Activated CD8-positive, alpha-beta T cell treated with anti-CD3 and anti-CD28 coated beads for 36 hours (primary cell): ENCODE data around the gene DTNBP1. TPM values are rescaled to one million over a fixed set of nuclear protein-coding genes. Genes with fewer than 3 reads are reported as not detected.

ENCODE experiments used
- ATAC-seq: fragments of 200-7000 bp; cut with Tn5 transposase; one replicate; pipeline ENCODE4 v1.10.0; 2021; ENCODE audit warnings: mild to moderate bottlenecking, moderate library complexity
- CTCF ChIA-PET: fragments of 350-600 bp; sonication (Branson Sonifier 250); formaldehyde crosslinking; loops from one replicate; lab custom pipeline; 2021; ENCODE audit warnings: antibody characterized with exemption; lab: Charles Lee
- POLR2A ChIA-PET: fragments of 350-600 bp; sonication (Branson Sonifier 250); formaldehyde crosslinking; loops from one replicate; lab custom pipeline; 2021; ENCODE audit warnings: antibody characterized with exemption; lab: Charles Lee
- DNase-seq: peaks from one replicate; pipeline ENCODE4 v3.0.0-alpha.2; 2020
- H3K27ac Mint-ChIP-seq: one replicate; pipeline ENCODE4 v1.8.0; 2021; ENCODE audit warnings: mild to moderate bottlenecking, mixed read lengths
- H3K27me3 Mint-ChIP-seq: one replicate; pipeline ENCODE4 v1.8.0; 2021; ENCODE audit warnings: mixed read lengths
- H3K36me3 Mint-ChIP-seq: one replicate; pipeline ENCODE4 v1.8.0; 2021; ENCODE audit warnings: low read depth, mixed read lengths
- H3K4me1 Mint-ChIP-seq: one replicate; pipeline ENCODE4 v1.8.0; 2021; ENCODE audit warnings: low read depth, mixed read lengths
- H3K4me3 Mint-ChIP-seq: one replicate; pipeline ENCODE4 v1.8.0; 2021; ENCODE audit warnings: mild to moderate bottlenecking, moderate library complexity, mixed read lengths
- H3K9me3 Mint-ChIP-seq: one replicate; pipeline ENCODE4 v1.8.0; 2021; ENCODE audit warnings: mixed read lengths
- intact Hi-C: fragments of 100-400 bp; cut with micrococcal nuclease; formaldehyde crosslinking; loops from one replicate; pipeline ENCODE4 v1.10.0; 2022
- total RNA-seq, 2 experiments: library from RNA; stranded (reverse); gene quantifications; one replicate each; pipeline ENCODE4 v1.2.3, GENCODE V29; 2021
- TF ChIP-seq, protein P1 (sequence below): fragments of 200-600 bp; IDR thresholded peaks from one replicate; pipeline ENCODE4 v1.8.0; 2022; ENCODE audit warnings: antibody characterized with exemption, mild to moderate bottlenecking

DTNBP1 gene
- total RNA-seq, 2 experiments from 2014 or later: 12.6 to 14.6 TPM

DNA sequence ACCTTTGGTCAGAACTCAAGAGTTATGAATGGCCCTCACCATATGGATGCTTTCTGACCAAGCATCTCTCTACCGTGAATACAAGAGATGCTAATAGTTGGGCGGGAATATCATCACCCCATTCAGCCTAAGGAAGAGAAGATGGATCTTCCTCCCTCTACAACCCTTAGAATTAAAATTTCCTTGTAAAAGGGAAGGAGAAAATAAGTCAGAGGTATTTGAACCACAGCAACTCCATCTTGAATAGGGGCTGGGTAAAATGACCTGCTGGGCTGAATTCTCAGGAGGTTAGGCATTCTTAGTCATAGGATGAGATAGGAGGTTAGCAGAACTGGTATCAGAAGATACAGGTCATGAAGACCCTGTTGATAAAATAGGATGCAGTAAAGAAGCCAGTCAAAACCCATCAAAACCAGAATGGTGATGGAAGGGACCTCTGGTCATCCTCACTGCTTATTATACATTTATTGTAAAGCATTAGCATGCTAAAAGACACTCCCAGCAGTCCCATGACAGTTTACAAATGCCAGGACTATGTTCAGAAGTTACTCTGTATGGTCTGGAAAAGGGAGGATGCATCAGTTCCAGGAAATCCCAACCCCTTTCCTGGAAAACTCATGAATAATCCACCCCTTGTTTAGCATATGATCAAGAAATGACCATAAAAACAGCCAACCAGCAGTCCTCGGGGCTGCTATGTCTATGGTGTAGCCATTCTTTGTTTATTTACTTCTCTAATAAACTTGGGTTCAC is 101.2 kb downstream of the DTNBP1 start:
- DNase-seq (no peak), ATAC-seq (no peak)
- ChIA-PET POLR2A (no interaction called here), CTCF (no interaction called here)
- H3K36me3 Mint-ChIP-seq: peaks cover 4% of the 10 kb centered on the region
- TF ChIP-seq, protein P1, sequence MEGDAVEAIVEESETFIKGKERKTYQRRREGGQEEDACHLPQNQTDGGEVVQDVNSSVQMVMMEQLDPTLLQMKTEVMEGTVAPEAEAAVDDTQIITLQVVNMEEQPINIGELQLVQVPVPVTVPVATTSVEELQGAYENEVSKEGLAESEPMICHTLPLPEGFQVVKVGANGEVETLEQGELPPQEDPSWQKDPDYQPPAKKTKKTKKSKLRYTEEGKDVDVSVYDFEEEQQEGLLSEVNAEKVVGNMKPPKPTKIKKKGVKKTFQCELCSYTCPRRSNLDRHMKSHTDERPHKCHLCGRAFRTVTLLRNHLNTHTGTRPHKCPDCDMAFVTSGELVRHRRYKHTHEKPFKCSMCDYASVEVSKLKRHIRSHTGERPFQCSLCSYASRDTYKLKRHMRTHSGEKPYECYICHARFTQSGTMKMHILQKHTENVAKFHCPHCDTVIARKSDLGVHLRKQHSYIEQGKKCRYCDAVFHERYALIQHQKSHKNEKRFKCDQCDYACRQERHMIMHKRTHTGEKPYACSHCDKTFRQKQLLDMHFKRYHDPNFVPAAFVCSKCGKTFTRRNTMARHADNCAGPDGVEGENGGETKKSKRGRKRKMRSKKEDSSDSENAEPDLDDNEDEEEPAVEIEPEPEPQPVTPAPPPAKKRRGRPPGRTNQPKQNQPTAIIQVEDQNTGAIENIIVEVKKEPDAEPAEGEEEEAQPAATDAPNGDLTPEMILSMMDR: no peak
- H3K27me3 Mint-ChIP-seq: no peaks in the 10 kb centered on the region
- no peak overlapping the region for H3K4me3 Mint-ChIP-seq
- no peak overlapping the region for H3K27ac Mint-ChIP-seq
- no peaks in the 10 kb centered on the region for H3K9me3 Mint-ChIP-seq
- peaks cover 4% of the 10 kb centered on the region for H3K4me1 Mint-ChIP-seq
- intact Hi-C loops: no loop called here

DNA sequence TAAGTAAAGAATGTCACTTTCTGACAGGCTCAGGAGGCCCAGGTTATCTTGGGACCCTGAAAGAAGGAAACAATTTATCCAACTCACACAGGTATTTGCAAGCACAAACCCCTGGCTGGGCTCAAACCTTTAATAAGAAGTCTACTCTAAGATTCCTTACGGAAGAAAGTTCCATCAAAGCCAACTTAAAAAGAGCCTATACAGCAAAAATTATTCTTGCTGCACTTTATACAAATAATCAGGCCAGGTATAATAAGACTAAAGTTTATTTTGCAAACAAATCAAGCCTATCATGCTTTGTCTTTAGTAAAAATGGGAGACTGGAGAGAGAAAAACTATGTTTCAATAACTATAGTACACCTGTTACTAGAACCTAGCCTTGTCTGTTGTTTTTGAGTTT is 102.1 kb downstream of the DTNBP1 start:
- no peak for ATAC-seq
- Mint-ChIP-seq H3K4me3 (no peak overlapping the region), H3K4me1 (peaks cover 6% of the 10 kb centered on the region), H3K9me3 (no peaks in the 10 kb centered on the region), H3K36me3 (peaks cover 3% of the 10 kb centered on the region), H3K27me3 (no peaks in the 10 kb centered on the region), H3K27ac (no peak overlapping the region)
- ChIA-PET POLR2A (no interaction called here), CTCF (no interaction called here)
- DNase-seq: no peak
- TF ChIP-seq, protein P1: no peak
- intact Hi-C loops: no loop called here

DNA sequence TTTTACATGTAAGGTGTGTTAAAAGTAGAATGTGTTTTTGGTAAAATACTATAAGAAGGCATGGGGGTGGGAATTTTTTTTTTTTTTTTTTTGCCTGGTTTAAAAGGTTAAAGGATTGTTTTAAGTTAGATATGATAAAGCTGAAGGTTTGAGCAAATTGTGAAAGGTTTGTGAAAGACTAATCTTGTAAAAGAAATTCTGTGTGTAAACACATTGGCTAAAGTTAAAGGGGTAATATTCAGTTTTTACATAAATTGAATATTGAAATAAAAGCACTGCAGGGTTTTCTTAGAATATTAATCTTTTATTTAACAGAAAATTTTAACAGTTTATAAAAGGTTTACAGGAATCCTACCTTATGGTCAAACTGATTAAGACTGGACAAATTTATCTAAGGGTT is 105.7 kb downstream of the DTNBP1 start:
- Mint-ChIP-seq H3K9me3 (no peaks in the 10 kb centered on the region), H3K27ac (no peak overlapping the region), H3K4me1 (peaks cover 5% of the 10 kb centered on the region), H3K4me3 (no peak overlapping the region), H3K36me3 (peaks cover 3% of the 10 kb centered on the region), H3K27me3 (no peaks in the 10 kb centered on the region)
- no peak for ATAC-seq
- ChIA-PET POLR2A (no interaction called here), CTCF (no interaction called here)
- no peak for DNase-seq
- TF ChIP-seq, protein P1: no peak
- intact Hi-C loops: no loop called here

DNA sequence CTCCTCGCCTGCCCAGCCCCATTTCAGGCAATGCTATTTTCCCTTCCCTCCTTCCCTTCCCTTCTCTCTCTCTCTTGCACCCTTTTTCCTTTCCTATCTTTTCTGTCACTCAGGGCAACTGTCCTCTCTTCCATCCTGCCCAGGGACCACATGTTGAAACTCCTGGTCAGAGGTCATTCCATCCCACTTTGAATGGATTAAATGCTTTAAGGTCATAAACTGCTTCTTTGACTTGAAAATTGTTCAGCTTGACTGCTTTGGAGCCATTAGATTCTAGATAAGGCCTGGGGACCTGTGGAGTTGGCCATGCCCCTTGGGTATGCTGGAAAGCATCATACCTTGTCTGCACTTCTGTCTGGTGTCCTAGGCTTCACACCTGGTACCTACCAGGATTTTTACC is 106.1 kb downstream of the DTNBP1 start:
- ATAC-seq (no peak), DNase-seq (no peak)
- Mint-ChIP-seq H3K4me1 (peaks cover 10% of the 10 kb centered on the region), H3K4me3 (no peak overlapping the region), H3K27ac (no peak overlapping the region), H3K27me3 (no peaks in the 10 kb centered on the region), H3K9me3 (no peaks in the 10 kb centered on the region), H3K36me3 (peaks cover 3% of the 10 kb centered on the region)
- POLR2A ChIA-PET: no interaction called here
- CTCF ChIA-PET: no interaction called here
- TF ChIP-seq, protein P1: no peak
- intact Hi-C loops: no loop called here

DNA sequence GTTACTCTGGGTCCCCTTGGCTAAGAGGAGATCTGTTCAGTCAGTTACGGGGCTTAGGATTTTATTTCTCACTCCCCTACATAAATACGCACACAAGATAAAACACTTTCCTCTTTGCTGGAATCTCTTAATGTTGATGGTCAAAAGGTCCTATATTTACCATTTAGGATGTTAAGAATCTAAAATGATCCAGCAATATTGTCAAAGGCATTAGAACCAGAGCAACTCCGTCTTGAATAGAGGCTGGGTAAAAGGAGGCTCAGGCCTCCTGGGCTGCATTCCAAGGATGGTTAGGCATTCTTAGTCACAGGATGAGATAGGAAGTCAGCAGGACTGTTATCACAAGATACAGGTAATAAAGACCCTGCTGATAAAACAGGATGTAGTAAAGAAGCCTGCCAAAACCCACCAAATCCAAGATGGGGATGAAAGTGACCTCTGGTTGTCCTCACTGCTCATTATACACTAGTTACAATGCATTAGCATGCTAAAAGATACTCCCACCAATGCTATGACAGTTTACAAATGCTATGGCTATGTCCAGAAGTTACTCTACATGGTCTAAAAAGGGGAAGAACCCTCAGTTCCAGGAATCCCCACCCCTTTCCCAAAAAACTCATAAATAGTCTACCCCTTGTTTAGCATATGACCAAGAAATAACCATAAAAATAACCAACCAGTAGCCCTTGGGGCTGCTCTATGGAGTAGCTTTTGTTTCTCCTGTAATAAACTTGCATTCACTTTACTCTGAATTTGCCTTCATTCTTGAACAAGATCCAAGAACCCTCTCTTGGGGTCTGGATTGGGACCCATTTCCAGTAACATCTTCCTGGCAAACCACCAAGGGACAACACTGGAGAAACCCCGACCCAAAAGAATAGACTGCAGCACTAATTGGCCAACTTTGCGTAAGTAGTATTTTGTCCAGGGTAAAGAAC is 107.5 kb downstream of the DTNBP1 start:
- Mint-ChIP-seq H3K9me3 (no peaks in the 10 kb centered on the region), H3K27me3 (no peaks in the 10 kb centered on the region), H3K27ac (no peak overlapping the region), H3K4me1 (peaks cover 15% of the 10 kb centered on the region), H3K36me3 (peaks cover 3% of the 10 kb centered on the region), H3K4me3 (no peak overlapping the region)
- ChIA-PET POLR2A (no interaction called here), CTCF (no interaction called here)
- intact Hi-C loops: no loop called here
- TF ChIP-seq, protein P1: no peak
- ATAC-seq (no peak), DNase-seq (no peak)
